Activated naive CD4-positive, alpha-beta T cell (primary cell): Measurements from ENCODE around the gene ELOB.

Source experiments
- DNase-seq, 4 experiments: peaks; one replicate each; lab custom pipeline; 2025; lab: John Stamatoyannopoulos, UW

The ELOB gene

GRCh38 chr16:2810651-2811050 is 33.6 kb upstream of the ELOB start:
- no peak for DNase-seq

- no peak for DNase-seq
Observed at GRCh38 chr16:2809149-2809760, 32.2 kb upstream of the ELOB start.

- DNase-seq, result no peak
Observed at GRCh38 chr16:2808181-2808580, 31.1 kb upstream of the ELOB start.

GRCh38 chr16:2806286-2806685 is 29.2 kb upstream of the ELOB start:
- no peak for DNase-seq

GRCh38 chr16:2804728-2805127 is 27.6 kb upstream of the ELOB start:
- DNase-seq, result no peak

- no peak for DNase-seq
Observed at GRCh38 chr16:2803545-2804195, 26.6 kb upstream of the ELOB start.

- no peak for DNase-seq
Observed at GRCh38 chr16:2799859-2800226, 22.8 kb upstream of the ELOB start.

- DNase-seq, result no peak
Observed at GRCh38 chr16:2799205-2799858, 22.3 kb upstream of the ELOB start.

GRCh38 chr16:2798723-2799204 is 21.7 kb upstream of the ELOB start:
- DNase-seq, result no peak

GRCh38 chr16:2795395-2796143 is 18.5 kb upstream of the ELOB start:
- no peak for DNase-seq

- no peak for DNase-seq
Observed at GRCh38 chr16:2792940-2793339, 15.9 kb upstream of the ELOB start.

GRCh38 chr16:2791174-2791573 is 14.1 kb upstream of the ELOB start:
- DNase-seq, result no peak

- DNase-seq, result no peak
Observed at GRCh38 chr16:2790631-2791030, 13.6 kb upstream of the ELOB start.

GRCh38 chr16:2787961-2788360 is 10.9 kb upstream of the ELOB start:
- no peak for DNase-seq

GRCh38 chr16:2787406-2787805 is 10.3 kb upstream of the ELOB start, which contains the start of gene PRSS33:
Gene PRSS33 (minus strand): TSS chr16:2787560. CDS start chr16:2786547, 1,013 bp downstream.
- DNase-seq, result no peak

- no peak for DNase-seq
Observed at GRCh38 chr16:2786826-2787151, 9.7 kb upstream of the ELOB start.

GRCh38 chr16:2786061-2786825 is 9.2 kb upstream of the ELOB start:
- DNase-seq, result no peak

- peak in 1 of 4 experiments; percentile 46 for DNase-seq
Observed at GRCh38 chr16:2785101-2785991, 8.3 kb upstream of the ELOB start.

- no peak for DNase-seq
Observed at GRCh38 chr16:2784358-2785100, 7.4 kb upstream of the ELOB start.
